Gastrocnemius medialis (tissue), 4 donors: ENCODE results near the gene TEKT5. TPM values are rescaled to one million over a fixed set of nuclear protein-coding genes. Genes with fewer than 3 reads are reported as not detected.

Source experiments
- ATAC-seq, 2 donors: fragments of 150-250 bp; one replicate each; pipeline ENCODE4 v1.9.1; 2016
- DNase-seq, 2 donors: peaks; one replicate each; pipeline ENCODE4 v3.0.0-alpha.2; 2019
- H3K27ac ChIP-seq, 4 donors: fragments of 200-600 bp; sonication (generic); 1 replicate in 1 of 4; 2 replicates in 3 of 4; pipeline ENCODE4 v1.5.1; 2016 to 2018; ENCODE audit warnings: mild to moderate bottlenecking in 2 of 4, moderate library complexity in 1 of 4
- H3K27me3 ChIP-seq, 3 donors: fragments of 200-600 bp; sonication (generic) in 2 of 3; 1 replicate in 1 of 3; 2 replicates in 2 of 3; pipeline versions ENCODE4 v1.5.1 to v1.6.0; 2016 to 2019; ENCODE audit warnings: mild to moderate bottlenecking in 1 of 3, moderate library complexity in 1 of 3
- H3K36me3 ChIP-seq, 2 donors: fragments of 200-600 bp; sonication (generic) in 1 of 2; one replicate each; pipeline ENCODE4 v1.5.1; 2017 to 2018
- H3K4me1 ChIP-seq, 2 donors: fragments of 200-600 bp; sonication (generic) in 1 of 2; one replicate each; pipeline ENCODE4 v1.5.1; 2016 to 2017; ENCODE audit warnings: mild to moderate bottlenecking in 2 of 2
- H3K4me3 ChIP-seq, 4 donors: fragments of 200-600 bp; sonication (generic) in 3 of 4; 1 replicate in 1 of 4; 2 replicates in 3 of 4; pipeline ENCODE4 v1.5.1; 2016 to 2019; ENCODE audit warnings: mild to moderate bottlenecking in 2 of 4
- H3K9me3 ChIP-seq, 3 donors: fragments of 200-600 bp; sonication (generic) in 2 of 3; 1 replicate in 1 of 3; 2 replicates in 2 of 3; pipeline ENCODE4 v1.5.1; 2016 to 2019
- CTCF ChIP-seq, 5 experiments: fragments of 450-650 bp in 3 of 5; fragments of 200-600 bp in 2 of 5; sonication (generic) in 2 of 5; IDR thresholded peaks in 4 of 5; conservative IDR thresholded peaks in 1 of 5; 1 replicate in 4 of 5; 2 replicates in 1 of 5; pipeline ENCODE4 v1.5.1; 2016 to 2019; ENCODE audit warnings: antibody characterized with exemption in 5 of 5, mild to moderate bottlenecking in 3 of 5, moderate library complexity in 3 of 5
- POLR2A ChIP-seq, 2 donors: fragments of 450-650 bp; IDR thresholded peaks; one replicate each; pipeline ENCODE4 v1.6.1; 2017; ENCODE audit warnings: antibody characterized with exemption in 2 of 2, mild to moderate bottlenecking in 2 of 2, moderate library complexity in 2 of 2
- in situ Hi-C, 4 donors: fragments of 200-750 bp; cut with MboI; loops; one replicate each; pipeline versions ENCODE4 v1.15.0 to v1.8.0; 2017; ENCODE audit warnings: low sequenced_read_pairs in 4 of 4
- intact Hi-C: fragments of 100-400 bp; cut with DNase I; formaldehyde crosslinking; loops from one replicate; pipeline ENCODE4 v1.15.1; 2023; ENCODE audit warnings: low total_unique reads
- total RNA-seq, 4 donors: library from RNA; depleted of rRNA; stranded (reverse); fragments of >200 nt; gene quantifications; one replicate each; pipeline versions ENCODE4 v1.1.0 to v1.2.3, GENCODE V29; 2016

The TEKT5 gene
- total RNA-seq, 4 donors from 2014 or later, result not detected

GRCh38 chr16:10731790-10732189 lies 37.1 kb upstream of the TEKT5 start:
- no peak for TF ChIP-seq POLR2A (IDR thresholded peaks at IDR 0.05)
- no peak for TF ChIP-seq CTCF (IDR thresholded peaks at IDR 0.05 in 4 of 5, conservative IDR thresholded peaks at IDR 0.05 in 1 of 5)
- Histone ChIP-seq H3K27me3 (no peaks in the 10 kb centered on the region), H3K27ac (no peak overlapping the region), H3K4me1 (peaks cover 9 to 13% of the 10 kb centered on the region in 2 donors), H3K9me3 (no peaks in the 10 kb centered on the region), H3K4me3 (no peak overlapping the region), H3K36me3 (no peaks in the 10 kb centered on the region)
- DNase-seq (no peak), ATAC-seq (no peak)
- intact Hi-C loops (no loop called here), in situ Hi-C loops (loop anchor here in 3 of 4 donors (5.0 to 10.0 kb wide), 2 partner anchors 219 to 477 kb away; no protein-coding TSS in a partner anchor)

GRCh38 chr16:10729104-10730048 lies 34.6 kb upstream of the TEKT5 start:
- Histone ChIP-seq H3K27me3 (no peaks in the 10 kb centered on the region), H3K27ac (peak overlapping the region in 1 of 4 donors; percentile 67), H3K4me3 (no peak overlapping the region), H3K9me3 (no peaks in the 10 kb centered on the region), H3K36me3 (no peaks in the 10 kb centered on the region), H3K4me1 (peaks cover 7 to 13% of the 10 kb centered on the region in 2 donors)
- TF ChIP-seq POLR2A (IDR thresholded peaks at IDR 0.05) (no peak), CTCF (IDR thresholded peaks at IDR 0.05 in 4 of 5, conservative IDR thresholded peaks at IDR 0.05 in 1 of 5) (no peak)
- in situ Hi-C loops, result loop anchor here in 3 of 4 donors (5.0 to 10.0 kb wide), 2 partner anchors 217 to 475 kb away; no protein-coding TSS in a partner anchor
- peak; percentile 98 to 99 for ATAC-seq
- peak; percentile 76 to 82 for DNase-seq
- intact Hi-C loops, result loop anchor here (2.0 kb wide), 1 partner anchor 473 kb away; no protein-coding TSS in a partner anchor

GRCh38 chr16:10728003-10728887 lies 33.5 kb upstream of the TEKT5 start:
- Histone ChIP-seq H3K36me3 (no peaks in the 10 kb centered on the region), H3K27ac (peak overlapping the region in 1 of 4 donors; percentile 67), H3K4me1 (peaks cover 7 to 13% of the 10 kb centered on the region in 2 donors), H3K27me3 (no peaks in the 10 kb centered on the region), H3K4me3 (no peak overlapping the region), H3K9me3 (no peaks in the 10 kb centered on the region)
- ATAC-seq (peak; percentile 15 to 53), DNase-seq (no peak)
- TF ChIP-seq POLR2A (IDR thresholded peaks at IDR 0.05) (no peak), CTCF (IDR thresholded peaks at IDR 0.05 in 4 of 5, conservative IDR thresholded peaks at IDR 0.05 in 1 of 5) (no peak)
- in situ Hi-C loops, result no loop called here
- intact Hi-C loops, result loop anchor here (2.0 kb wide), 1 partner anchor 471 kb away; no protein-coding TSS in a partner anchor

GRCh38 chr16:10708969-10709368 lies 14.2 kb upstream of the TEKT5 start:
- TF ChIP-seq CTCF (IDR thresholded peaks at IDR 0.05 in 4 of 5, conservative IDR thresholded peaks at IDR 0.05 in 1 of 5), result no peak
- no peak for TF ChIP-seq POLR2A (IDR thresholded peaks at IDR 0.05)

More at GRCh38 chr16:10708969-10709368, 14.2 kb upstream of the TEKT5 start:
- peaks cover 0 to 4% (median 0%) of the 10 kb centered on the region in 3 donors for H3K27me3 ChIP-seq
- in situ Hi-C loops (no loop called here), intact Hi-C loops (no loop called here)
- ATAC-seq, result no peak
- H3K36me3 ChIP-seq, result no peaks in the 10 kb centered on the region
- no peak for DNase-seq
- peaks cover 0 to 2% (median 0%) of the 10 kb centered on the region in 3 donors for H3K9me3 ChIP-seq
- no peaks in the 10 kb centered on the region for H3K4me1 ChIP-seq
- H3K4me3 ChIP-seq, result no peak overlapping the region
- H3K27ac ChIP-seq, result no peak overlapping the region
